Activated naive CD4-positive, alpha-beta T cell treated with anti-CD3 and anti-CD28 coated beads for 36 hours (primary cell): ENCODE data around the gene PAPLN. TPM values are rescaled to one million over a fixed set of nuclear protein-coding genes. Genes with fewer than 3 reads are reported as not detected.

ENCODE experiments used
- CTCF ChIA-PET: fragments of 350-600 bp; sonication (Branson Sonifier 250); formaldehyde crosslinking; loops from one replicate; lab custom pipeline; 2021; ENCODE audit warnings: antibody characterized with exemption; lab: Charles Lee
- DNase-seq: peaks from one replicate; pipeline ENCODE4 v3.0.0-alpha.2; 2020
- H3K27ac Mint-ChIP-seq: one replicate; pipeline ENCODE4 v1.8.0; 2021; ENCODE audit warnings: mild to moderate bottlenecking, mixed read lengths
- H3K27me3 Mint-ChIP-seq: one replicate; pipeline ENCODE4 v1.8.0; 2021; ENCODE audit warnings: low read depth, mixed read lengths
- H3K36me3 Mint-ChIP-seq: one replicate; pipeline ENCODE4 v1.8.0; 2021; ENCODE audit warnings: low read depth, mixed read lengths
- H3K4me1 Mint-ChIP-seq: one replicate; pipeline ENCODE4 v1.8.0; 2021; ENCODE audit warnings: low read depth, mixed read lengths
- H3K4me3 Mint-ChIP-seq: one replicate; pipeline ENCODE4 v1.8.0; 2021; ENCODE audit warnings: mild to moderate bottlenecking, moderate library complexity, mixed read lengths
- H3K9me3 Mint-ChIP-seq: one replicate; pipeline ENCODE4 v1.8.0; 2021; ENCODE audit warnings: mixed read lengths
- intact Hi-C: fragments of 100-400 bp; cut with micrococcal nuclease; formaldehyde crosslinking; loops from one replicate; pipeline ENCODE4 v1.15.1; 2023
- total RNA-seq, 2 experiments: library from RNA; stranded (reverse); gene quantifications; one replicate each; pipeline ENCODE4 v1.2.3, GENCODE V29; 2021

PAPLN gene
- total RNA-seq, 2 experiments from 2014 or later = 1.0 TPM

- no peaks in the 10 kb centered on the region for H3K36me3 Mint-ChIP-seq
- intact Hi-C loops = no loop called here
- CTCF ChIA-PET = no interaction called here
- H3K27me3 Mint-ChIP-seq = peaks cover 2% of the 10 kb centered on the region
- peaks cover 2% of the 10 kb centered on the region for H3K4me1 Mint-ChIP-seq
- no peak overlapping the region for H3K4me3 Mint-ChIP-seq
- DNase-seq = no peak
- H3K9me3 Mint-ChIP-seq = no peaks in the 10 kb centered on the region
- no peak overlapping the region for H3K27ac Mint-ChIP-seq
Measured at GRCh38 chr14:73258845-73259611, 21.7 kb downstream of the PAPLN start.

DNA sequence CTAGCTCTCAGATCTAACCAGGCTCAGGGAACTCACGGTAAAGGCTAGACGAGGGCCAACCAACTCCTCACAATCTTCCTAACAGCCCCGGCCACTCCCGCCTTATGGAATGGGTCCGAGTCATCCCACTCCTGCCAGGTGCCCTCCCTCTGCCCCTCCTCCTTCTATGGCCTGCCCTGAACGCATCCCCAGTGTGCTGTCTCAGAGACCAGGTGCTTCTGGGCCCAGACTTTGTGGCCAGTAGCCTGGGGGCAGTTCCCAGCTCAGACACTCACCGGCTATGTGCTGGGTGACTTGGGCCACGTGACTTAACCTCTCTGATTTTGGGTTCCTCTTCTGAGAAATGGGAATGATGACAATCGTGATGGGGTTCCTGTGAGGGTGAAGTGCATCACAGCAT lies 22.5 kb downstream of the PAPLN start:
- Mint-ChIP-seq H3K27ac (no peak overlapping the region), H3K36me3 (no peaks in the 10 kb centered on the region), H3K4me1 (peaks cover 2% of the 10 kb centered on the region), H3K9me3 (no peaks in the 10 kb centered on the region), H3K27me3 (peaks cover 2% of the 10 kb centered on the region), H3K4me3 (no peak overlapping the region)
- DNase-seq = no peak
- intact Hi-C loops = no loop called here
- CTCF ChIA-PET = no interaction called here

- Mint-ChIP-seq H3K36me3 (no peaks in the 10 kb centered on the region), H3K9me3 (no peaks in the 10 kb centered on the region), H3K4me3 (no peak overlapping the region), H3K27ac (no peak overlapping the region), H3K4me1 (peaks cover 2% of the 10 kb centered on the region), H3K27me3 (peaks cover 2% of the 10 kb centered on the region)
- DNase-seq = no peak
- CTCF ChIA-PET = no interaction called here
- intact Hi-C loops = no loop called here
Measured at GRCh38 chr14:73260574-73260973, 23.3 kb downstream of the PAPLN start.

- no peak overlapping the region for H3K27ac Mint-ChIP-seq
- no peaks in the 10 kb centered on the region for H3K36me3 Mint-ChIP-seq
- no peaks in the 10 kb centered on the region for H3K9me3 Mint-ChIP-seq
- H3K4me1 Mint-ChIP-seq = peaks cover 2% of the 10 kb centered on the region
- peaks cover 2% of the 10 kb centered on the region for H3K27me3 Mint-ChIP-seq
- no peak for DNase-seq
- H3K4me3 Mint-ChIP-seq = no peak overlapping the region
- CTCF ChIA-PET = no interaction called here
- intact Hi-C loops = no loop called here
Measured at GRCh38 chr14:73261075-73261474, 23.8 kb downstream of the PAPLN start.

- CTCF ChIA-PET = no interaction called here
- no peak overlapping the region for H3K4me3 Mint-ChIP-seq
- DNase-seq = no peak
- no peak overlapping the region for H3K27ac Mint-ChIP-seq
- intact Hi-C loops = no loop called here
- peaks cover 2% of the 10 kb centered on the region for H3K27me3 Mint-ChIP-seq
- no peaks in the 10 kb centered on the region for H3K36me3 Mint-ChIP-seq
- H3K4me1 Mint-ChIP-seq = peaks cover 2% of the 10 kb centered on the region
- H3K9me3 Mint-ChIP-seq = no peaks in the 10 kb centered on the region
Measured at GRCh38 chr14:73261520-73262426, 24.5 kb downstream of the PAPLN start.

DNA sequence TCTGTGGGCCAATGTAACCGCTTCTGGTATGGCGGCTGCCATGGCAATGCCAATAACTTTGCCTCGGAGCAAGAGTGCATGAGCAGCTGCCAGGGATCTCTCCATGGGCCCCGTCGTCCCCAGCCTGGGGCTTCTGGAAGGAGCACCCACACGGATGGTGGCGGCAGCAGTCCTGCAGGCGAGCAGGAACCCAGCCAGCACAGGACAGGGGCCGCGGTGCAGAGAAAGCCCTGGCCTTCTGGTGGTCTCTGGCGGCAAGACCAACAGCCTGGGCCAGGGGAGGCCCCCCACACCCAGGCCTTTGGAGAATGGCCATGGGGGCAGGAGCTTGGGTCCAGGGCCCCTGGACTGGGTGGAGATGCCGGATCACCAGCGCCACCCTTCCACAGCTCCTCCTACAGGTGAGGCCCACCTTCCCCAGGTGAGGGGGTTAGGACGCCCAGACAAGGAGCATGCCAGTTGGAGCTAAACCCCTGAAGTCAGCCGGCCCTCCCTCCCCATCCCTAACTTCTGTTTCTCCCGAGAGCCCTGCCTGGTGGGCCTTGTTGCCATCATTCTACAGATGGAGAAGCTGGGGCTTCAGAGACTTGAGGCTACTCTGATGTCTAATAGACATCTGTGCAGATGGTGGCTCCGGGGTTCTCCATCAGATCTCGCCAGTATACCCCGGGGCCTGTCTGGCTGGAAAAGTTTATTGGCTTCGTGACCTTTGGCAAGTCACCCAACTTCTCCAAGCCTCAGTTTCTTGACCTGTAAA lies 25.3 kb downstream of the PAPLN start:
- Mint-ChIP-seq H3K27me3 (peaks cover 2% of the 10 kb centered on the region), H3K4me1 (peaks cover 2% of the 10 kb centered on the region), H3K4me3 (no peak overlapping the region), H3K36me3 (no peaks in the 10 kb centered on the region), H3K9me3 (no peaks in the 10 kb centered on the region), H3K27ac (no peak overlapping the region)
- no peak for DNase-seq
- CTCF ChIA-PET = no interaction called here
- intact Hi-C loops = no loop called here

DNA sequence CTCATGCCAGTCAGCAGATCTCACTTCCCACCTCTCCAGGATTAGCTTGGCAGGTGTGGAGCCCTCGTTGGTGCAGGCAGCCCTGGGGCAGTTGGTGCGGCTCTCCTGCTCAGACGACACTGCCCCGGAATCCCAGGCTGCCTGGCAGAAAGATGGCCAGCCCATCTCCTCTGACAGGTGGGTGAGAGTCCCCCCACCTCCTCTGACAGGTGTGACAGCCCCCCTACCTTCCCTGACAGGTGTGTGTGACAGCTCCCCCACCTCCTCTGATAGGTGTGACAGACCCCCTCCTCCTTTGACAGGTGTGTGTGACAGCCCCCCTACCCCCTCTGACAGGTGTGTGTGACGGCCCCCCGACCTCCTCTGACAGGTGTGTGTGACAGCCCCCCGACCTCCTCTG lies 26.3 kb downstream of the PAPLN start:
- no peak overlapping the region for H3K27ac Mint-ChIP-seq
- H3K9me3 Mint-ChIP-seq = no peaks in the 10 kb centered on the region
- CTCF ChIA-PET = no interaction called here
- H3K4me3 Mint-ChIP-seq = no peak overlapping the region
- intact Hi-C loops = no loop called here
- H3K4me1 Mint-ChIP-seq = no peaks in the 10 kb centered on the region
- no peak for DNase-seq
- H3K36me3 Mint-ChIP-seq = no peaks in the 10 kb centered on the region
- H3K27me3 Mint-ChIP-seq = peaks cover 2% of the 10 kb centered on the region

DNA sequence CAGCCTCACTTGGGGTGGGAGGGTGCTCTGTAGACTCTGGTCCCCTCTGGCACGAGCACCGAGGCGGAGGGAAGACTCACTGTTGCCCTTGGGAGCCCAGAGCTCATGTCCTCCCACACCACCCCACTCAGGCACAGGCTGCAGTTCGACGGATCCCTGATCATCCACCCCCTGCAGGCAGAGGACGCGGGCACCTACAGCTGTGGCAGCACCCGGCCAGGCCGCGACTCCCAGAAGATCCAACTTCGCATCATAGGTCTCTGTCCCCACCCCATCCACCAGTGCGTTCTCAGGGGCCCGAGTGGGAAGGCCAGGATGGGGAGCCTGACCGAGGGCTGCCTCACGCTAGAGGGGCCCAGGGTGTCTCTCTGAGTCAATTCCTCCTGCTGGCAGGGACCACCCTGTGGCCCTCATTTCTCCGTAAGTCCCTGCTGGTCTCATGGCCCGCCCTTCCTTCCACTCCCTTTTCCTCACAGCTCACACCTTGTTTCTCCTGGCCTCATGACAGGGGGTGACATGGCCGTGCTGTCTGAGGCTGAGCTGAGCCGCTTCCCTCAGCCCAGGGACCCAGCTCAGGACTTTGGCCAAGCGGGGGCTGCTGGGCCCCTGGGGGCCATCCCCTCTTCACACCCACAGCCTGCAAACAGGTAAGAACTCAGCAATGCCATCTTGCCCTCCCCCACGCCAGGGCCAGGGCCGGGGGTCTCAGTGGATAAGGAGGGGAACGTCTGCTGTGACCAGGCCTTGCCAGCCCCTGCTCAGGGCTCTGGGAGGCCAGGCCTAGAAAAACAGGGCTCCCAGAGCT lies 27.0 kb downstream of the PAPLN start:
- Mint-ChIP-seq H3K27me3 (peaks cover 7% of the 10 kb centered on the region), H3K9me3 (no peaks in the 10 kb centered on the region), H3K4me3 (no peak overlapping the region), H3K27ac (no peak overlapping the region), H3K4me1 (peaks cover 1% of the 10 kb centered on the region), H3K36me3 (no peaks in the 10 kb centered on the region)
- DNase-seq = no peak
- CTCF ChIA-PET = no interaction called here
- intact Hi-C loops = no loop called here

GRCh38 chr14:73264885-73265720 lies 27.8 kb downstream of the PAPLN start:
- CTCF ChIA-PET = no interaction called here
- intact Hi-C loops = no loop called here
- Mint-ChIP-seq H3K9me3 (no peaks in the 10 kb centered on the region), H3K36me3 (no peaks in the 10 kb centered on the region), H3K4me3 (no peak overlapping the region), H3K4me1 (peaks cover 2% of the 10 kb centered on the region), H3K27me3 (peaks cover 11% of the 10 kb centered on the region), H3K27ac (no peak overlapping the region)
- no peak for DNase-seq

DNA sequence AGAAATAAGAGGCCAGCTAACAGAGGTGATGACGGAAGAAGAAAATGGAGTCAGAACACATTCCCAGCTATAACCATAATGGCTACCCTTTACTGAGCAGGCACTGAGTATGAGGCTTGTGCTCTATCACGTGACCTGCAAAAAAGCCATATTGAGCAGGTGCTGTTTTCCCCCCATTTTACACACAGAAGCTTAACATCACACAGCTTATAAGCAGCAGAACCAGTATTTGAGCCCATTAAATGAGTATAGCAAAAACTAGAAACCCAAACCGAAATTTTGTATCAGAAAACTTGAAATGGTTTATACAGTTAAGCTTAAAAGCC lies 28.4 kb downstream of the PAPLN start:
- H3K27ac Mint-ChIP-seq = no peak overlapping the region
- H3K4me1 Mint-ChIP-seq = peaks cover 7% of the 10 kb centered on the region
- peaks cover 17% of the 10 kb centered on the region for H3K27me3 Mint-ChIP-seq
- no peaks in the 10 kb centered on the region for H3K9me3 Mint-ChIP-seq
- H3K4me3 Mint-ChIP-seq = no peak overlapping the region
- H3K36me3 Mint-ChIP-seq = no peaks in the 10 kb centered on the region
- no peak for DNase-seq
- intact Hi-C loops = no loop called here
- CTCF ChIA-PET = no interaction called here

DNA sequence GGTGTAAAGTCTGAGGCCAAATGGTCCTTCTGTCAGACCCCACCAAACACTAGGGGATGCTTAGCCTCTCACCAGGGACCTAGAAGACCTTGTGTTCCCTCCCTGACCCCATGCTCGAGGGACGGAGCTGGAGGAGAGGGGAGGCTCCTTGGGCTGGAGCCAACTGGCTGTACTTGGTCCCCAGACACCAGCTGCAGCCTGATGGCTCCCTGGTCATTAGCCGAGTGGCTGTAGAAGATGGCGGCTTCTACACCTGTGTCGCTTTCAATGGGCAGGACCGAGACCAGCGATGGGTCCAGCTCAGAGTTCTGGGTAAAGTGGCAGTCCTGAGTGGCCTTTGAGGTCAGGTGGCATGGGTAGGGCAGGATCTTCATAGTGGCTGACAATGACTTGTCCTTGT lies 29.0 kb downstream of the PAPLN start:
- no peaks in the 10 kb centered on the region for H3K9me3 Mint-ChIP-seq
- H3K27ac Mint-ChIP-seq = no peak overlapping the region
- intact Hi-C loops = no loop called here
- DNase-seq = no peak
- H3K4me1 Mint-ChIP-seq = peaks cover 8% of the 10 kb centered on the region
- no peak overlapping the region for H3K4me3 Mint-ChIP-seq
- CTCF ChIA-PET = interaction anchor here (0.6 kb wide), 1 partner anchor 62 kb away, joined by 3 read pairs; no protein-coding TSS in a partner anchor
- H3K27me3 Mint-ChIP-seq = peaks cover 19% of the 10 kb centered on the region
- H3K36me3 Mint-ChIP-seq = no peaks in the 10 kb centered on the region
